Fibroblast of skin of left biceps (primary cell): ENCODE measurements around the gene MAEA.

ENCODE experiments used
- DNase-seq, 2 experiments: peaks; one replicate each; pipeline ENCODE4 v3.0.0-alpha.2; 2013; ENCODE audit warnings: low read depth in 2 of 2

Gene MAEA

GRCh38 chr4:1249731-1250526, 39.8 kb upstream of the MAEA start:
- DNase-seq, result no peak

DNA sequence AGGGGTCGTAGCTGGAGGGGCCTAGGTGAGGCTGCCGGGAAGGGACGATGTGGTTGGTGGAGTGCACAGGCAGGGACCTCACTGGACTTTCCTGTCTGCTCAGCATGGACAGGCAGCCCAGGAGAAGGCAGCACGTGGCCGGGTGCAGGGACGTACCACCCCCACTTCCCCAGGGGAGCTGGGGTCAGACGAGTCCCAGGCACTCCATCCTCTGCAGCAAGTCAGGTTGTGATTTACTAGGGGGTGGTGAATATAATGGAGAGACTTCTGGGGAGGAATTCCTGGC, 39.2 kb upstream of the MAEA start:
- no peak for DNase-seq

DNA sequence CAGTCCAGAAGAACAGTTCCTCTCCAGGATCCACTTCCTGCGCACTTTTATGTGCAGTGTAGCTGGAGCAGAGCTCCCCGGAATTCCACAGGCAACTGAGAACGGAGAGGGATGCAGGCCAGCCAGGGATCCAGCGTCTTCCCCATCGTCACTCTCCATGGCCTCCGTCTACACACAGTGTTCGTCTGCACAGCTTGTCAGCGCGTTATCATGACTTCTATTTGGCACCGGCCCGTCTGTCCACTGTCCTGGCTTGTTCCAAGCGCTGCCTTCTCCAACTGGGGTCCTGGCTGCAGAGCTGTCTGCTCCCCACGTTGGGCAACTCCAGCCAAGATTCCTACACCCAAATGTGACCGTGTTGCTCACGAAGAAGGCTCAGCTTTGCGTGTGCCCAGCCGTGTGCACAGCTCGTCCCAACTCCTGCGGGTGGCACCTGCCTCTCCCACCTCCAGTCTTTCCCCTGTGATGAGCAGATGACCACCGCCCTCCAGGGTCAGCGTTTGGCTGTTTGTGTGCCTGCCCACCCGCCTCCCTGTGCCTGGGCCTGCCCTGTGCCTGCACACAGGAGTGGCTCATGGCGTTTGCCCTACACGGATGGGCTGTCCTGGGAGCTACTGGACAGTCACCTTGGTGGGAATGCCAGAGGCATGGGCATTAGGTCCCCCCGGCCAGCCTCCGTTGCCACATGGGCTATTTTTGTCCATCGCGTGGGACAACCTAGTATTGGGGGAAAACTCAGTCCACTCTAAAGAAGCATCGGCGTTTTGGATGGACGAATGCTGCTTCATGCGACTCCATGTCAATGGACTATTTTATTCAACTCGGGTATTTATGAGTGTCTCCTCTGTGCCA, 38.5 kb upstream of the MAEA start:
- DNase-seq, result no peak

- no peak for DNase-seq
Observed at GRCh38 chr4:1251773-1252066, 38.0 kb upstream of the MAEA start.

DNA sequence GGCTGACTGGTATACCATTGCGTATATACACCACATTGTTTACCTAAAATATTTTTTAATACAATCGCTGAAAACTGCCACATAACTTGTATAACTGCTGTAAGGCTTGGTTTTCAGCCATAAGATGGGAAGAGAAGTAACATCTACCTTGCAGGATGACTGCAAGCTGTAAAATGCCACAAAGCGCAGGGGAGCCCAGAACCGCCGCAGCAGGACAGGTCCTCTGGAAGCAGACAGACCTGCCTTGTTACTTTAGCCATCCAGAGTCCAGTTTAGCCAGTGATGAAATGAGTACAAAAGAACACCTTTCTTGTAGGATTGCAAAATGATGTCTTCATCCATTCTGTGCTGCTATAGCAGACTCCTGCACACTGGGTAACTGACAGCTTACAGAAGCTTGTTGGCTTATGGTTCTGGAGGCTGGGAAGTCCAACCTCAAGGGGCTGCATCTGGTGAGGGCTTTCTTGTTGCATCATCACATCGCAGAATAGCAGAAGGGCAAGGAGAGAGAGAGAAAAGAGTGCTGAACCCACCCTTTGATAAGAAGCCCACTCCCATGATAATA, 36.7 kb upstream of the MAEA start:
- DNase-seq, result no peak

GRCh38 chr4:1253831-1254230, 35.9 kb upstream of the MAEA start:
- DNase-seq, result no peak

- DNase-seq, result no peak
Observed at GRCh38 chr4:1255151-1255550, 34.5 kb upstream of the MAEA start.

DNA sequence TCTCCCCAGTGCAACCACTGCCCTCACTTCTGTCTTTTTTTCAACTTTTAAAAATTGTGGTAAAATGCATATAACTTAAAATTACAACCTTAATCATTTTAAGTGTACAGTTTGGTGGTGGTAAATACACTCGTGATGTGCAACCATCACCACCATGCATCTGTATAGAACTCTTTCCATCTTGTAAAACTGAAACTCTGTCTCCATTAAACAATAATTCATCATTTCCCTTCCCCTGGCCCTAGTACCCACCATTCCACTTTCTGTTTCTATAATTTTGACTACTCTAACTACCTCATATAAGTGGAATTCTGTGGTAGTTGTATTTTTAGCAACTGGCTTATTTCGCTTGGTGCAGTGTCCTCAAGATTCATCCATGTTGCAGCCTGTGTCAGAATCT, 34.0 kb upstream of the MAEA start:
- DNase-seq, result no peak

DNA sequence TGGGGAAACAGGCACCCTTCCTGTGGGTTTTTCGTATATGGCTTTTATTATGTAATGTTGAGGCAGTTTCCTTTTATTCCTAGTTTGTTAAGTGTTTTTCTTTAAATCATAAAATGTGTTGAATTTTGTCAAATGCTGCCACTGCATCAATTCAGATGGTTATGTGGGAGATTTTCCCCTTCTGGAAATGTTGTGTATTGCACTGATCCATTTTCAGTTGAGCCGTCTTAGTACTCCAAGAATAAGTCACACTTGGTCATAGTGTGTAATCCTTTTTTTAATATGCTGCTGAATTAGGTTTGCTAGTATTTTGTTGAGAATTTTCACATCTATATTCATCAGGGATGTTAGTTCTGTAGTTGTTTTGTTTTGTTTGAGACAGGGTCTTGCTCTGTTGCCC, 31.2 kb upstream of the MAEA start:
- no peak for DNase-seq

DNA sequence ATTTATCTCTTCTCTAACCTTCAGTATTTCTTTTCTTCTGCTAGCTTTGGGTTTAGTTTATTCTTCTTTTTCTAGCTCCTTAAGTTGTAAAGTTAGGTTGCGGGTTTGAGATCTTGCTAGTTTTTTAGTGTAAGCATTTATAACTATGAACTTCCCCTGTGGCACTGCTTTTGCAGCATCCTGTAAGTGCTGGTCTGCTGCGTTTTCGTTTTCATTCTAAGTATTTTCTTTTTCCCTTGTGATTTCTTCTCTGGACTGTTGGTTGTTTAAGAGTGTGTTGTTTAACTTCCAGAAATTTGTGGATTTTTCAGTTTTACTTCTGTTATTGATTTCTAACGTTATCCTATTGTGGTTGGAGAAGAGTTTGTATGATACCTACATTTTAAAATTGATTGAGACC, 29.7 kb upstream of the MAEA start:
- DNase-seq, result no peak

DNA sequence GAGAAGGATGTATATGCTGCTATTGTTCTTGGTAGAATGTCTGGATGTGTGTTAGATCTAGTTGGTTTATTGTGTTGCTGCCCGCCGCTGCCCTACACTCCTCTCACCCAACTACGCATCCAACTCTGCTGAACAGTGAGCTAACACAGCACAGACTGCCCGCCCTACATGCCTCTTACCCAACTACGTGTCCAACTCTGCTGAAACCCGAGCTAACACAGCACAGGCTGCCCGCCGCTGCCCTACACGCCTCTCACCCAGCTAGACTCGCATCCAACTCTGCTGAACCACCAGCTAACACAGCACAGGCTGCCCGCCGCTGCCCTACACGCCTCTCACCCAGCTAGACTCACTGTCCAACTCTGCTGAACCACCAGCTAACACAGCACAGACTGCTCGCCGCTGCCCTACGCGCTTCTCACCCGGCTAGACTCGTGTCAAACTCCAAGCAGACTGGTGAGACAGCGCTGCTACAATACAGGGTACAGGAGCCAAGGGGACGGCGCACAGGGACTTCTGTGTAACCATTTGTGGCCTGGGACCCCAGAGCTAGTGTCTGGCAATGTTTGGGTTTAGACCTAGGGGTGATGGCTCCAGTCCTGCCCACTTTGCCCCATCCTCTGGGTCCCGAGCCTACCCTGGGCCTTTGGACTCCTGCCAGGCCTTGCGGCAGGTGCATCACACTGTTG, 29.1 kb upstream of the MAEA start:
- no peak for DNase-seq

DNA sequence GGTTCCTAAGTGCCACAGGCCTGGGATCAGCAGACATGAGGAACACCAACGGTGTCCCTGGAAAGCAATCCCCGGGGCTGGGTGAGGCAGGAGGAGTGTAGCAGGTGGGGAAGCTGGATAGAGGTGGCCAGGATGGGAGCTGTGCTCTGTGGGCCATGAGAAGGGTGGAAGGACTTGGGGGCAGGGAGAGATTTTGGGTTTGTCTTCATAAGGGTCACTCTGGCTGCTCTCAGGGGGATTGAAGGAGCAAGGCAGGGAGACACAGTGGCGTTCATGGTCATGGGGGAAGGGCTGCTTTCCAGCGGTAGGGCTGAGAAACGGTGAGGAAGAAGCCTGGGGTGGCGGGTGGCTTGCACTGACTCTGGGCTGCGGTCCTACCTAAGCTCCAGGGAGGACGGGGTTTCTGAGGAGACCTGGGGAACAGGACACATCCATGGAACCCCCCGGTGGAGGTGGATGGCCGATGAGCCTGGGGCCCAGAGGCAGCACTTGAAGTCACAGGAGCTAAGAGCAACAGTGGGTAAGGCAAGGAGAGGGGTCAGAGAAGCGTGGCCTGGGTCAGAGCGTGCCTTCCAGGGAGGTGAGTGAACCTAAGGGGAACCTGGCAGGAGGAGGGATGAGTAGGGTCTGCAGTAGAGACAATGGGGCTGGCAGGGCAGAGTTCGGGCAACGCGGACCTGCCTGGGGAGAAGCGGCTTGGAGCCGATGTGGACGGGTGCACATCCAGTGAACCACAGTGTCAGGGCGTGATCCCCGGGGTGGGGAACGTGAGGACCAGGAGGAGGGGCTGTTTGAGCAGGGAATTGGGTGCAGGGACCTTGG, 28.4 kb upstream of the MAEA start:
- no peak for DNase-seq

DNA sequence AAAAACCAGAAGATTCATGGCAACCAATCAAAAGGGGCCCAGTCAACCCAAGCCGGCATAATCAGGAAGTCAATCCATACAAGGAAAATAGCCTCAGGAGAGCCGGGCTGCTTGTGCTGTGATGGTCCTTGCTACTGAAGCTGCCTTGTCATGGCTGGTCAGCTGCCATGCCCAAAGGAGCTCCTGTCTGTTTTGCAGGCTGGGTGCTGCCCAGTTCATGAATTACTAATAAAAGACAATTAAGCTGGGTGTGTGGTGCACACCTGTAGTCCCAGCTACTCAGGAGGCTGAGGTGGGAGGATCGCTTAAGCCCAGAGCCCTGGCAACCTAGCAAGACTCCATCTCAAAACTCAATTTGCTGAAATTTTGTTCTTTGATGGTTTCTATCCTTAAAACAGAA, 24.7 kb upstream of the MAEA start:
- no peak for DNase-seq

DNA sequence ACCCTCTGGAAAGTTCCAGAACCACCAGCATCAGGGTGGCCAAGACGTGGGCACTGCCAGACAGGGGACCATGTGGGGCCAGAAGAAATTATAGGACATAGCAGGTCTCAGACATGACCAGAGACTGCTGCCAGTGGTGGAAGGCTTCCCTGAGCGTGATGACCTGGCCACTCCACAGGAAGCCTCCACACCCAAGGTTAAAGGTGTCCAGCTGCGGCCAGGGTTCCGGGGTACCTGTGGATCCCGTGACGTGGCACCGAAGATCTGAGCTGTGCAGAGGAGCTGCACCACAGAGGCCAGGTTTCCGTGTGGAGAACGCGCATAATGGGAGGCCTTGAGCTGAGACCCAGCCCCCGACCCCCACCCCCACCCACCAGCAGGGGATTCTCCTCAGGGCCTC, 24.3 kb upstream of the MAEA start:
- DNase-seq, result no peak

DNA sequence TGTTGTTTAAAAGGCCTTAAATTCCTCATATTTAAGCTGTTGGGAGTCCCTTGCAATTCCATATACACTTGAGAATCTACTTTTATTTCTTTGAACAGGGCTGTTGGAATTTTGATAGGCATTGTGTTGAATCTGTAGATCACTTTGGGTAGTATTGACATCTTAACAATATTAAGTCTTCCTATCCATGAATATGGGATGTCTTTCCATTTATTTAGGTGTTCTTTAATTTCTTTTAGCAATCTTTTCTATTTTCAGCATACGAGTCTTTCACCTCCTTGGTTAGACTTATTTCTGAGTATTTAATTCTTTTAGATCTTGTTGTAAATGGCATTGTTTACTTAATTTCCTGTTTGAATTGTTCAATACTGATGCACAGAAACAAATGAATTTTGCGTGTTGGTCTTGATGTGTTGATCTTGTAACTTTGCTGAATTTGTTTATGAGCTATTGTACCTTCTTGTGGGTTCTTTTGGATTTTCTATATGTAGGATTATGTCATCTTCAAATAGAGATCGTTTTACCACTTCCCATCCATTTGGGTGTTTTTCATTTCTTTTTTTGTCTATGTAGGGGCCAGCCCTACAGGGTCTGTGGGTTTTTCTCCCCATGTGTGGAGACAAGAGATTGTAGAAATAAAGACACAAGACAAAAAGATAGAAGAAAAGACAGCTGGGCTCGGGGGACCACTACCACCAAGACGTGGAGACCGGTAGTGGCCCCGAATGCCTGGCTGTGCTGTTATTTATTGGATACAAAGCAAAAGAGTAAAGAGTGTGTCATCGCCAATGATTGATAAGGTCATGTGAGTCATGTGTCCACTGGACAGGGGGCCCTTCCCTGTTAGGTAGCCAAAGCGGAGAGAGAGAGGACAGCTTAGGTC, 22.6 kb upstream of the MAEA start:
- DNase-seq, result no peak

DNA sequence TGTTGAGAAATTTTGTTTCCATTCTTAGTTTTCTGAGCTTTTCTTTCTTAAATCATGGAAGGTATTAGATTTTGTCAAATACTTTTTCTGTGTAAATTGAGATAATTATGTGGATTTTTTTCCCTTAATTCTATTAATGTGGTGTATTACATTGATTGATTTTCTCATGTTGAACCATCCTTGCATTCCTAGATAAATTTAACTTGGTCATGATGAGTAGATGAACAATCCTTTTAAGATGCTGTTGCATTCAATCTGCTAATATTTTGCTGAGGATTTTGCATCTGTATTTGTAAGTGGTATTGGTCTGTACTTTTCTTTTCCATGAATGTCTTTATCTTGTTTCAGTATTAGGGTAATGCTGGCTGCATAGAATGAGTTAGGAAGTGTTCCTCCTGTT, 20.5 kb upstream of the MAEA start:
- DNase-seq, result no peak

GRCh38 chr4:1271686-1272085, 18.0 kb upstream of the MAEA start:
- DNase-seq, result no peak

DNA sequence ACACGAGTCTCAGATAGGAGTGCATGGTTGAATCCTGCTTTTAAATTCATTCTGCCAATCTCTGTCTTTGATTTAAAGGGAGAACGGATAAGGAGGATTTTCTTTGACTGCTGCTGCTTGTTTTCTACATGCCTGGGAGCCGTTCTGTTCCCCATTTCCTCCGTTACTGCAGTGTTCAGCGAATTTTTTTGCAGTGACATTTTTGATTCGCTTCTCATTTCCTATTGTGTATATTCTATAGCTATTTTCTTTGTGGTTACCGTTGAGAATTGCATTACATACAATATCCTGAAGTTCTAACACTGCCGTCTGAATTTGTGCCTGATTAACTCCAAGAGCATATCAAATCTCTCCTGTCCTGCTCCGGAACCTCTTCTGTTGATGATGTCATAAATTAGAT, 14.8 kb upstream of the MAEA start:
- no peak for DNase-seq

DNA sequence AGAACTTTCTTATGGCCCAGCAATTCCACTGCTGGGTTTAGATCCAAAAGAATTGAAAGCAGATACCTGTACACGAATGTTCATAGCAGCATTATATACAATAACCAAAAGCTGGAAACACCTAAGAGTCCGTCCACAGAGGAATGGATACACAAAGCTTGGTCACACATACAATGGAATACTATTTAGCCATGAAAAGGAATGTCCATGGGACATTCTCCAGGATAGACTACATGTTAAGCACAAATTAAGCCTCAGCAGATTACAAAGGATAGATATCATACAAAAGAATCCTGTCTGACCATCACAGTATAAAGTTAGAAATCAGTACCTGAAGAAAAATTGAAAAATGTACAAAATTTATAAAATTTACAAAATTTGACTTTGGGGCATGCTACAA, 12.7 kb upstream of the MAEA start:
- DNase-seq, result no peak

- DNase-seq, result no peak
Observed at GRCh38 chr4:1277667-1278665, 11.7 kb upstream of the MAEA start.
